Cardiac fibroblast (primary cell): Measurements from ENCODE around the gene GDPGP1.

Experiments
- DNase-seq, 2 donors: peaks; one replicate each; pipeline versions ENCODE4 v3.0.0 to v3.0.0-alpha.2; 2010; ENCODE audit warnings: low read depth in 2 of 2
- H3K4me3 ChIP-seq, 2 donors: replicated peaks in 1 of 2; 1 replicate in 1 of 2; 2 replicates in 1 of 2; pipeline ENCODE4 v1.5.1; 2011; ENCODE audit warnings: low read depth in 2 of 2, low read length in 2 of 2, mild to moderate bottlenecking in 2 of 2, moderate library complexity in 1 of 2
- CTCF ChIP-seq: IDR thresholded peaks from one replicate; pipeline ENCODE4 v1.5.1; 2011; ENCODE audit warnings: low read depth, mild to moderate bottlenecking, low read length, inconsistent platforms

GDPGP1 gene

GRCh38 chr15:90205886-90206285 lies 28.1 kb upstream of the GDPGP1 start:
- H3K4me3 ChIP-seq: no peak overlapping the region
- no peak for TF ChIP-seq CTCF
- peak in 1 of 2 donors; percentile 28 for DNase-seq

GRCh38 chr15:90207252-90207651 lies 26.8 kb upstream of the GDPGP1 start:
- no peak for TF ChIP-seq CTCF
- H3K4me3 ChIP-seq: no peak overlapping the region
- DNase-seq: no peak

- TF ChIP-seq CTCF: no peak
- H3K4me3 ChIP-seq: no peak overlapping the region
- DNase-seq: no peak
These were observed 25.7 kb upstream of the GDPGP1 start for GRCh38 chr15:90208356-90208755.

GRCh38 chr15:90209591-90209990 lies 24.4 kb upstream of the GDPGP1 start:
- H3K4me3 ChIP-seq: no peak overlapping the region
- DNase-seq: peak in 1 of 2 donors; percentile 39
- TF ChIP-seq CTCF: no peak

GRCh38 chr15:90210593-90210992 lies 23.4 kb upstream of the GDPGP1 start:
- no peak for TF ChIP-seq CTCF
- DNase-seq: no peak
- H3K4me3 ChIP-seq: no peak overlapping the region

- H3K4me3 ChIP-seq: no peak overlapping the region
- DNase-seq: no peak
- no peak for TF ChIP-seq CTCF
These were observed 23.0 kb upstream of the GDPGP1 start for GRCh38 chr15:90211009-90211408.

GRCh38 chr15:90211440-90212143 lies 22.4 kb upstream of the GDPGP1 start:
- TF ChIP-seq CTCF: no peak
- no peak overlapping the region for H3K4me3 ChIP-seq
- DNase-seq: peak; percentile 36 to 65
